Upper lobe of left lung (tissue), 4 donors: ENCODE results near the gene MCRIP1.

Source experiments
- EP300 ChIP-seq, 4 donors: sonication (generic); formaldehyde crosslinking; IDR thresholded peaks; one replicate each; pipeline ENCODE4 v1.5.1; 2017; ENCODE audit warnings: antibody characterized with exemption in 4 of 4, control low read depth in 2 of 4
- TF ChIP-seq, protein P1 (sequence below), 6 experiments: fragments of 450-650 bp in 4 of 6; fragments of 200-600 bp in 2 of 6; sonication (generic) in 2 of 6; IDR thresholded peaks; one replicate each; pipeline ENCODE4 v1.5.1; 2016 to 2019; ENCODE audit warnings: antibody characterized with exemption in 6 of 6

DNA sequence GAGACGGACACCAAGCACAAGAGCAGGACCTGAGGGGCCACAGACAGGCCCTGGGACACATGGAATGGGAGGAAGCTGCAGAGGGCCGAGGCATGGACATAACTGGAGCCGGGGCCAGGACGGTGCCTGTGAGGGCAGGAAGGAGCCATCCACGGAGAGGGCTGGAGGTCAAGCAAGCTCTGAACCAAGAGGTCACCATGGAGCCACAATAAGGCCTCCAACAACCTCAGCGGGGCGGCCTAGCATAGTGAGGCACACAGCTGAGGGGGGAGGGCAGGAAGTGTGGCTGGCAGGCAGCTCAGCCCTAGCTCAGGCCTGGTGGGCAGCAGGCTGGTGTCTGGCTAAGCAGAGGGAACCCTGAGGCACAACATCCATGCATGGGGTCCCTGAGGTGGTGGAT lies 4.4 kb downstream of the MCRIP1 start:
- TF ChIP-seq, protein P1, sequence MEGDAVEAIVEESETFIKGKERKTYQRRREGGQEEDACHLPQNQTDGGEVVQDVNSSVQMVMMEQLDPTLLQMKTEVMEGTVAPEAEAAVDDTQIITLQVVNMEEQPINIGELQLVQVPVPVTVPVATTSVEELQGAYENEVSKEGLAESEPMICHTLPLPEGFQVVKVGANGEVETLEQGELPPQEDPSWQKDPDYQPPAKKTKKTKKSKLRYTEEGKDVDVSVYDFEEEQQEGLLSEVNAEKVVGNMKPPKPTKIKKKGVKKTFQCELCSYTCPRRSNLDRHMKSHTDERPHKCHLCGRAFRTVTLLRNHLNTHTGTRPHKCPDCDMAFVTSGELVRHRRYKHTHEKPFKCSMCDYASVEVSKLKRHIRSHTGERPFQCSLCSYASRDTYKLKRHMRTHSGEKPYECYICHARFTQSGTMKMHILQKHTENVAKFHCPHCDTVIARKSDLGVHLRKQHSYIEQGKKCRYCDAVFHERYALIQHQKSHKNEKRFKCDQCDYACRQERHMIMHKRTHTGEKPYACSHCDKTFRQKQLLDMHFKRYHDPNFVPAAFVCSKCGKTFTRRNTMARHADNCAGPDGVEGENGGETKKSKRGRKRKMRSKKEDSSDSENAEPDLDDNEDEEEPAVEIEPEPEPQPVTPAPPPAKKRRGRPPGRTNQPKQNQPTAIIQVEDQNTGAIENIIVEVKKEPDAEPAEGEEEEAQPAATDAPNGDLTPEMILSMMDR (IDR thresholded peaks at IDR 0.05) = no peak
- no peak for TF ChIP-seq EP300 (IDR thresholded peaks at IDR 0.05)
